Measurements from ENCODE around the gene ERC1. TPM values are rescaled to one million over a fixed set of nuclear protein-coding genes. Genes with fewer than 3 reads are reported as not detected.

The ERC1 gene
- total and polyA plus RNA-seq, 2 donors (not counting 3 experiments of a cell fraction or from before 2014, with no cell fraction given): 11.7 to 66.1 TPM

- POLR2A ChIA-PET: no interaction called here
- dilution Hi-C loops (cut with MboI; ENCODE audit: extremely low pct_ligation_motif_present, low sequenced_read_pairs) (no loop called here), intact Hi-C loops (cut with micrococcal nuclease) (no loop called here)
- Histone ChIP-seq H3K9me3 (replicated peaks; ENCODE audit: control insufficient read depth, insufficient read depth, low read length) (no peaks in the 10 kb centered on the region), H3K4me3 (replicated peaks in 1 of 3; ENCODE audit: insufficient read depth in 1 of 3, low read depth in 1 of 3, low read length in 3 of 3) (no peak overlapping the region), H3K4me1 (ENCODE audit: control insufficient read depth, extremely low read depth, insufficient read depth, low read length) (no peaks in the 10 kb centered on the region), H2AFZ (ENCODE audit: low read depth, low read length) (no peak overlapping the region), H3K4me2 (ENCODE audit: insufficient read depth, low read length) (no peak overlapping the region), H3K9me1 (replicated peaks; ENCODE audit: control insufficient read depth, extremely low read depth, insufficient read depth, low read length) (no peaks in the 10 kb centered on the region), H3K9ac (replicated peaks; ENCODE audit: extremely low read depth, insufficient read depth, low read length) (no peak overlapping the region), H3K27me3 (ENCODE audit: control insufficient read depth in 2 of 2, insufficient read depth in 2 of 2, low read length in 2 of 2) (no peaks in the 10 kb centered on the region), H3K79me2 (ENCODE audit: control insufficient read depth, insufficient read depth, low read length) (no peaks in the 10 kb centered on the region), H3K36me3 (ENCODE audit: control insufficient read depth in 2 of 2, extremely low read depth in 1 of 2, insufficient read depth in 2 of 2, low read length in 2 of 2) (no peaks in the 10 kb centered on the region), H3K27ac (ENCODE audit: insufficient read depth, low read depth, low read length) (no peak overlapping the region), H4K20me1 (replicated peaks; ENCODE audit: control insufficient read depth, extremely low read depth, insufficient read depth, low read length) (no peaks in the 10 kb centered on the region)
- CTCF ChIA-PET: interaction anchor here (1.2 to 1.7 kb wide), 2 partner anchors 18 to 31 kb away, joined by 3 to 4 read pairs; no protein-coding TSS in a partner anchor
- DNase-seq (ENCODE audit: low read depth, low spot score) (no peak), FAIRE-seq (no peak)
- TF ChIP-seq JUN (IDR thresholded peaks at IDR 0.05; ENCODE audit: borderline replicate concordance, insufficient read depth, insufficient read length, low read depth) (no peak), MAX (IDR thresholded peaks at IDR 0.05; ENCODE audit: insufficient read depth, insufficient read length) (no peak), POLR2A (IDR thresholded peaks at IDR 0.05; ENCODE audit: low read depth, low read length) (no peak), CTCF (IDR thresholded peaks at IDR 0.05; ENCODE audit: extremely low read depth in 1 of 2, insufficient read depth in 1 of 2, low read depth in 1 of 2, low read length in 2 of 2) (no peak), GATA2 (IDR thresholded peaks at IDR 0.05; ENCODE audit: insufficient read depth, insufficient read length, low read depth, low read length) (no peak), POLR2AphosphoS5 (IDR thresholded peaks at IDR 0.05; ENCODE audit: insufficient read depth, low read depth, low read length) (no peak), FOS (IDR thresholded peaks at IDR 0.05; ENCODE audit: borderline replicate concordance, insufficient read depth, low read length) (no peak), MYC (IDR thresholded peaks at IDR 0.05; ENCODE audit: low read depth, low read length) (no peak), EZH2 (IDR thresholded peaks at IDR 0.05; ENCODE audit: borderline replicate concordance, low read depth, low read length, severe bottlenecking) (no peak)
- BruUV-seq (replicated peaks): no TSS peak
Measured at GRCh38 chr12:969821-970220, 21.2 kb upstream of the ERC1 start.
